Panc1 (cell line): ENCODE data around the gene SLC12A5. TPM values are rescaled to one million over a fixed set of nuclear protein-coding genes. Genes with fewer than 3 reads are reported as not detected.

Experiments
- ATAC-seq: fragments of 200-7000 bp; cut with Tn5 transposase; 2 replicates; pipeline ENCODE4 v1.9.1; 2020; ENCODE audit warnings: mild to moderate bottlenecking, moderate library complexity
- BruUV-seq: library from RNA; stranded (reverse); fragments of 400-500 nt; replicated peaks from 2 replicates; lab custom pipeline; 2021; lab: Mats Ljungman, UMichigan
- CTCF ChIA-PET: fragments of 300-600 bp; sonication (Branson Sonifier 250); formaldehyde crosslinking; loops from one replicate; lab custom pipeline; 2022; ENCODE audit warnings: antibody characterized with exemption; lab: Charles Lee
- POLR2A ChIA-PET: fragments of 300-600 bp; sonication (Branson Sonifier 250); formaldehyde crosslinking; loops from one replicate; lab custom pipeline; 2022; ENCODE audit warnings: antibody characterized with exemption; lab: Charles Lee
- DNase-seq: peaks from one replicate; pipeline ENCODE4 v3.0.0-alpha.2; 2010; ENCODE audit warnings: low read depth, low spot score
- H3K27ac ChIP-seq: 2 replicates; pipeline ENCODE4 v1.5.1; 2011; ENCODE audit warnings: mild to moderate bottlenecking, low read length, inconsistent platforms
- H3K27me3 ChIP-seq: fragments of 200-500 bp; sonication (Bioruptor generic); 2 replicates; pipeline ENCODE4 v1.6.0; 2014; ENCODE audit warnings: low read length, inconsistent platforms; ENCODE audit not compliant: control insufficient read depth, insufficient read depth
- H3K36me3 ChIP-seq: fragments of 200-500 bp; sonication (Bioruptor generic); 2 replicates; pipeline ENCODE4 v1.5.1; 2014; ENCODE audit warnings: inconsistent platforms, mild to moderate bottlenecking, low read length, moderate library complexity; ENCODE audit not compliant: control insufficient read depth, insufficient read depth
- H3K4me1 ChIP-seq: 2 replicates; pipeline ENCODE4 v1.5.1; 2011; ENCODE audit warnings: inconsistent platforms, mild to moderate bottlenecking, low read length, moderate library complexity; ENCODE audit not compliant: control insufficient read depth, insufficient read depth
- H3K4me3 ChIP-seq, 2 experiments: 2 replicates each; pipeline ENCODE4 v1.5.1; 2011 to 2012; ENCODE audit warnings: low read depth in 2 of 2, low read length in 2 of 2, mild to moderate bottlenecking in 2 of 2, inconsistent platforms in 1 of 2, moderate library complexity in 1 of 2
- H3K9me3 ChIP-seq: fragments of 200-500 bp; sonication (Bioruptor generic); 2 replicates; pipeline ENCODE4 v1.5.1; 2014; ENCODE audit warnings: low read depth, mild to moderate bottlenecking, inconsistent platforms, low read length, moderate library complexity; ENCODE audit not compliant: control insufficient read depth, insufficient read depth
- CTCF ChIP-seq: fragments of 450-650 bp; IDR thresholded peaks from 2 replicates; pipeline ENCODE4 v1.5.1; 2017; ENCODE audit warnings: mild to moderate bottlenecking
- POLR2AphosphoS5 ChIP-seq: IDR thresholded peaks from 2 replicates; pipeline ENCODE4 v1.6.1; 2012; ENCODE audit warnings: mild to moderate bottlenecking, low read depth, low read length, moderate library complexity
- REST ChIP-seq, 2 experiments: IDR thresholded peaks; 2 replicates each; pipeline ENCODE4 v1.6.1; 2011 to 2012; ENCODE audit warnings: low read depth in 2 of 2, control low read depth in 1 of 2, low read length in 1 of 2, mild to moderate bottlenecking in 1 of 2, moderate library complexity in 1 of 2; ENCODE audit not compliant: insufficient read depth in 1 of 2
- SIN3A ChIP-seq: IDR thresholded peaks from 2 replicates; pipeline ENCODE4 v1.6.1; 2012; ENCODE audit warnings: low read depth, mild to moderate bottlenecking, low read length, moderate library complexity, borderline replicate concordance; ENCODE audit not compliant: insufficient read depth
- TCF7L2 ChIP-seq: IDR thresholded peaks from 2 replicates; pipeline ENCODE4 v1.6.1; 2011; ENCODE audit warnings: mild to moderate bottlenecking, low read depth, low read length, inconsistent platforms
- in situ Hi-C: cut with HindIII; loops from 2 replicates; pipeline ENCODE4 v1.10.0; 2016; ENCODE audit warnings: low sequenced_read_pairs, low pct_unique_long_range_greater_than_20kb
- intact Hi-C: fragments of 100-400 bp; cut with micrococcal nuclease; formaldehyde crosslinking; loops from one replicate; pipeline ENCODE4 v1.10.0; 2022; ENCODE audit not compliant: unreplicated experiment
- total RNA-seq: library from RNA; stranded (reverse); gene quantifications from one replicate; pipeline ENCODE4 v1.2.1, GENCODE V29; 2021; ENCODE audit not compliant: unreplicated experiment

The SLC12A5 gene
- total RNA-seq, 1 experiment from 2014 or later = 11.8 TPM

- Histone ChIP-seq H3K9me3 (no peaks in the 10 kb centered on the region), H3K27ac (no peak overlapping the region), H3K36me3 (no peaks in the 10 kb centered on the region), H3K27me3 (no peaks in the 10 kb centered on the region; the same call in 1 of the 2 replicates), H3K4me1 (no peaks in the 10 kb centered on the region), H3K4me3 (no peak overlapping the region)
- intact Hi-C loops = no loop called here
- no TSS peak for BruUV-seq
- POLR2A ChIA-PET = no interaction called here
- DNase-seq = no peak
- TF ChIP-seq TCF7L2 (no peak), SIN3A (no peak), POLR2AphosphoS5 (no peak), REST (IDR thresholded peaks at IDR 0.05; ENCODE audit: insufficient read depth in 1 of 2, low read depth in 2 of 2, low read length in 1 of 2) (no peak), CTCF (no peak)
- CTCF ChIA-PET = no interaction called here
- ATAC-seq = no peak
- in situ Hi-C loops = no loop called here
Measured at GRCh38 chr20:46053416-46053815, 24.4 kb downstream of the SLC12A5 start.

- Histone ChIP-seq H3K36me3 (no peaks in the 10 kb centered on the region), H3K27me3 (no peaks in the 10 kb centered on the region; the same call in 1 of the 2 replicates), H3K9me3 (no peaks in the 10 kb centered on the region), H3K4me1 (no peaks in the 10 kb centered on the region), H3K4me3 (no peak overlapping the region), H3K27ac (no peak overlapping the region)
- intact Hi-C loops = no loop called here
- BruUV-seq = no TSS peak
- POLR2A ChIA-PET = no interaction called here
- CTCF ChIA-PET = no interaction called here
- in situ Hi-C loops = no loop called here
- ATAC-seq (no peak), DNase-seq (no peak)
- no peak for TF ChIP-seq SIN3A
- TF ChIP-seq TCF7L2 = no peak
- TF ChIP-seq REST (IDR thresholded peaks at IDR 0.05; ENCODE audit: insufficient read depth in 1 of 2, low read depth in 2 of 2, low read length in 1 of 2) = no peak
- TF ChIP-seq CTCF = no peak
- TF ChIP-seq POLR2AphosphoS5 = no peak
Measured at GRCh38 chr20:46054606-46055005, 25.6 kb downstream of the SLC12A5 start.
